GM12872 (cell line): Measurements from ENCODE around the gene HLA-DRB5.

ENCODE experiments used
- CTCF ChIP-seq: IDR thresholded peaks from 3 replicates; pipeline ENCODE4 v1.5.1; 2011; ENCODE audit warnings: low read depth, mild to moderate bottlenecking, low read length, moderate library complexity; ENCODE audit not compliant: insufficient read depth

Gene HLA-DRB5

GRCh38 chr6:32522302-32523047 is 7.6 kb downstream of the HLA-DRB5 start:
- no peak for TF ChIP-seq CTCF

- TF ChIP-seq CTCF: no peak
Observed at GRCh38 chr6:32519910-32520258, 10.2 kb downstream of the HLA-DRB5 start.

- TF ChIP-seq CTCF: no peak
Observed at GRCh38 chr6:32519118-32519909, 10.8 kb downstream of the HLA-DRB5 start.

- no peak for TF ChIP-seq CTCF
Observed at GRCh38 chr6:32517654-32518445, 12.2 kb downstream of the HLA-DRB5 start.

- no peak for TF ChIP-seq CTCF
Observed at GRCh38 chr6:32501016-32501415, 29.1 kb downstream of the HLA-DRB5 start.

GRCh38 chr6:32492351-32492750 is 37.7 kb downstream of the HLA-DRB5 start:
- no peak for TF ChIP-seq CTCF

GRCh38 chr6:32491700-32492099 is 38.4 kb downstream of the HLA-DRB5 start:
- no peak for TF ChIP-seq CTCF
